CD4-positive, alpha-beta T cell treated with Interleukin-6 at 100 ng/mL for 8 hours (primary cell): ENCODE data around the gene PSMB11.
"Not testable (repeated sequence)": the region's sequence is repeated elsewhere in the genome, so short reads cannot be mapped to it uniquely, and the experiment has no call there.

Source experiments
- DNase-seq: peaks from one replicate; pipeline ENCODE4 v3.0.0-alpha.2; 2020; ENCODE audit warnings: mixed read lengths, low spot score

The PSMB11 gene, protein sequence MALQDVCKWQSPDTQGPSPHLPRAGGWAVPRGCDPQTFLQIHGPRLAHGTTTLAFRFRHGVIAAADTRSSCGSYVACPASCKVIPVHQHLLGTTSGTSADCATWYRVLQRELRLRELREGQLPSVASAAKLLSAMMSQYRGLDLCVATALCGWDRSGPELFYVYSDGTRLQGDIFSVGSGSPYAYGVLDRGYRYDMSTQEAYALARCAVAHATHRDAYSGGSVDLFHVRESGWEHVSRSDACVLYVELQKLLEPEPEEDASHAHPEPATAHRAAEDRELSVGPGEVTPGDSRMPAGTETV

DNA sequence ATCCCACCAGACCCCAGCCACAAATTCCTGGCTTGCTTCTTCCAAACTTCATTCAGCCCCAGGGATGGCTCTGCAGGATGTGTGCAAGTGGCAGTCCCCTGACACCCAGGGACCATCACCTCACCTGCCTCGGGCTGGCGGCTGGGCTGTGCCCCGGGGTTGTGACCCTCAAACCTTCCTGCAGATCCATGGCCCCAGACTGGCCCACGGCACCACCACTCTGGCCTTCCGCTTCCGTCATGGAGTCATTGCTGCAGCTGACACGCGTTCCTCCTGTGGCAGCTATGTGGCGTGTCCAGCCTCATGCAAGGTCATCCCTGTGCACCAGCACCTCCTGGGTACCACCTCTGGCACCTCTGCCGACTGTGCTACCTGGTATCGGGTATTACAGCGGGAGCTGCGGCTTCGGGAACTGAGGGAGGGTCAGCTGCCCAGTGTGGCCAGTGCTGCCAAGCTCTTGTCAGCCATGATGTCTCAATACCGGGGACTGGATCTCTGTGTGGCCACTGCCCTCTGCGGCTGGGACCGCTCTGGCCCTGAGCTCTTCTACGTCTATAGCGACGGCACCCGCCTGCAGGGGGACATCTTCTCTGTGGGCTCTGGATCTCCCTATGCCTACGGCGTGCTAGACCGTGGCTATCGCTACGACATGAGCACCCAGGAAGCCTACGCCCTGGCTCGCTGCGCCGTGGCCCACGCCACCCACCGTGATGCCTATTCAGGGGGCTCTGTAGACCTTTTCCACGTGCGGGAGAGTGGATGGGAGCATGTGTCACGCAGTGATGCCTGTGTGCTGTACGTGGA is at the start of gene PSMB11:
Gene PSMB11, plus strand, starts transcription at position 51 of the 804 bp plus-strand sequence. Its CDS starts 14 bp downstream, at position 65.
- DNase-seq = no peak

GRCh38 chr14:22993517-22993916 is 48.5 kb upstream of the PSMB11 start:
- no peak for DNase-seq

- peak; percentile 41 for DNase-seq
These were observed 47.2 kb upstream of the PSMB11 start for GRCh38 chr14:22994762-22995275.

GRCh38 chr14:22995889-22996625 is 46.0 kb upstream of the PSMB11 start:
- no peak for DNase-seq

DNA sequence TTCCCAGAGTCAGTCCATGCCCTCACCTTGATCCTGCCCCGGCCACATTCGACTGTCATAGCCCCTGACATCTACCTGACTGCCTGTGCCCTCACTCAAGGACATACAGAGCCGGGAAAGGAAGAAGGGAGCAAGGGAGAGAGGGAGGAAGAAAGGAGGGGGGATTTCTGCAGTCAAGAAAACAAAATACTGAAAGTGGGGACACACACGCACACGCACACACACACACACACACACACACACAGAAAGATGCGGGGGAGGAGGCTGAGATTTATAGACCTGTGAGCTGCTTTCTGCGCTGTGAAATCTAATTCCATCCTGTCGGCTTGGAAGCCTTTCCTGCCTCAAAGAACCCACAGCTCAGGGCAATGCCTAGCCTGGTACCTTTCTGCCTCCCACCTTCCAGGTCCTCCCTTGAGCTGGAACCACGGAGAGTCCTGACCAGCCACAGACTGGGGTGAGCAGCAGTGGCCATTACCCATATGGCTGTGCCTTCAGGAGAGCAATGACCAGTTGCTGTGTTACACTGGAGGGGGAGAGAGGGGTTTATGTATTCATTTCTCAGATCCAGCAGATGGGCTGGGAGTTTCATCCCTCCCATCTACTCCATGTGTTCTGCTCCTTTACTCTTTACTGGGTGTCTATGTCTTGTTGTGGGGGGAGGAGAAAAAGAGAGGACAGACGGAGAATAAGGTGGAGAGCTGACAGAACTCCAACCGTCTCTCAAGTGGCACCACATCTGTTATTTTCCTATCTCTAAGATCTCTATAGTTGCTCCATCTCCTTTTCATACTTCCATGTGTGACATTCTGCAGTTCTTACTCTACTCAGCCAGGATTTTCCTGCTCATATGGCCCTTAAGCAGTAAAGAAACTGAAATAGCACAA is 45.0 kb upstream of the PSMB11 start:
- DNase-seq = no peak

- no peak for DNase-seq
These were observed 44.2 kb upstream of the PSMB11 start for GRCh38 chr14:22997676-22998323.

DNA sequence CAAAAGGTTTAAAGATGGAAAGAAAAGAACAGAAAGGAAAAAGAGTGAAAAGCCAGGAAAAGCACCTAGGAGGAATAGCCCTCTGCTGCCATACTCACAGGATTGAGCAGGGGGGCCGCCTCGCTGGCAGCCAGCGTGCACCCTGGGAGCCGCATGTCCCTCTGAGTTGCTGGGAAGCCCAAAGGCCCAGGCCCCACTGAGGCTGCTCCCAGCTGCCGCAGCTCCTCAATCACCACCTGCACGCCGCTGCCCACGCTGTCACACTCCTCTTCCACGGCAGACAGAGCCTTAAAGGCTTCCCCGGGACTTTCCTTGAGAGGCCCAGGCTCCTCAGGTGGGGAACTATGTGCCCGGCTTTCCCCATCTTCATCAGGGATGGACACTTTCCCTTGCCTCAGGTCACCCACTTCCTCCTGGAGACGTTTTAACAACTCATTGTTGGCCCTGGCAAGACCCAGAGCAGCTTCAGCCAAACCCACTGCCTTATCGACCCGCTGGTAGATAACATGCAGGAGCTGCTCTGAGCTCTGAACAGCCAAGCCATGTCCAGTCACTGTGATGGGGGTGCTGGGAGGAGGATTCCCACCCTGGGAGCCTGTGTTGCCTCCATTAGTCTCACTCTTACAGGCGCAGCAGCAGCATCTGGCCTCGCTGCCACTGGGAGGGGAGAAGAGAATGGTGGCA is 43.5 kb upstream of the PSMB11 start:
- no peak for DNase-seq

DNA sequence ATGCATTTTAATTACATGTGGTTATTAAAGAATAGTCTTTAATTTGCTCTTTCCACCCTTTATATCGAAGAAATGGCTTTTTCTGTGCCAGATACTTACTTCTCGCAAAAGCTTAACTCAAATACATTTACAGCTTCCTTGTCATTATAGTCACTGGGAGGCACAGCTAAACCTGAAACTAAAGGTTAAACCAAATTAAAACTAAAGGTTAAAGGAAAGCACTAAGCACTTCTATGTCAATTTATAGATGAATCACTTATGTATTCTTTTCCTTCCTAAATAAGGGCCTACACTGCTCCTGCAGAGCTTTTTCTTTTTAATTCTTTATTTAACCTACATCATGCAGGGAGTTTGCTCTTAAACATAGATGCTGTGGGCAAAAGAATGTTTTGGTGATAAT is 41.2 kb upstream of the PSMB11 start:
- DNase-seq = no peak

DNA sequence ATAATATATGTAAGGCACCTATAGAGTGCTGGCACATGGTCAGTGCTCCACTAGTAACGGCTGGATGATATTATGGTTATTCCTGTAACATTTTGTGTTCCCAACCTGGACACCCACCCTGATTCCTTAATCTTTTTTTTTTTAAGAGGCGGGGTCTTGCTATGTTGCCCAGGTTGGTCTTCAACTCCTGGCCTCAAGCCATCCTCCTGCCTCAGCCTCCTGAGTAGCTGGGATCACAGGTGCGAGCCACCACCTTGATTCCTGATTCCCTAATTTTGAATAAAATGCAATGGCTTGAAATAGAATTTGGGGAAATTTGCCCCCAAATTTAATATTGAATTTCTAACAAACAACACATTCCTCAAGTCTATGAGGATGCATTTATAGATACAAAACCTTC is 39.4 kb upstream of the PSMB11 start:
- DNase-seq = no peak

GRCh38 chr14:23004274-23004673 is 37.7 kb upstream of the PSMB11 start:
- DNase-seq = not testable (repeated sequence)

DNA sequence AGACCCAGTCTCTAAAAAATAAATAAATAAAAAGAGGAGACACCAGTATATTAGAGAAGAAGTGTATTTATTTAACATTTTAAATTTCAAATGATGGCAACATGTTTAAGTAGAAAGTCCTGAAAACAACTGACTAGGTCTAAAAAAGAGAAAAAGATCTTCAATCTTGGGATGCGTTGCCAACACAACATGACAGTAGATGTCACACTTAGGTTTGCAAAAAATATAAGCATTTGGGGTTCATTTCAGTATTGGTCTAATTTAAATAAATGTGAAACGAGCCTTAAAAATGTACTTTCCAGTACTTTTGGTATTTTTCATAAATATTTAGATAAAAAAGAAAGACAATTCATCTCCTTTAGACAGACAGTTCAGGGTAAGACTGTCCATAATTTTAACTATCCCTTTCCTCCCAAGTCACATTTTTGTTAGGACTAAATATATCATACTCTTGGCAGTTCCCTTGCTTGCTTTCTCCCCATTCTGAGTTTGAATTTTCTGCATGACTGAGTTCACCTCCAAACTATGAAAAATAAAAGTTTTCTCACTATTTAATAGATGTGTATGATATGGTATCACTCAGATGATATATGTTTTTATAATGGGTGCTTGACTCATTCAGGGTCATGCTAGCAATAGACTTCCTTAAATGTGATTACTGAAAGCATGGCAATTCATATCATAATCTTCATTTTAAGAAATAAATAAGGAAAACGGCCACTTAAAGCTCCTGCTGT is 36.4 kb upstream of the PSMB11 start:
- DNase-seq = no peak

DNA sequence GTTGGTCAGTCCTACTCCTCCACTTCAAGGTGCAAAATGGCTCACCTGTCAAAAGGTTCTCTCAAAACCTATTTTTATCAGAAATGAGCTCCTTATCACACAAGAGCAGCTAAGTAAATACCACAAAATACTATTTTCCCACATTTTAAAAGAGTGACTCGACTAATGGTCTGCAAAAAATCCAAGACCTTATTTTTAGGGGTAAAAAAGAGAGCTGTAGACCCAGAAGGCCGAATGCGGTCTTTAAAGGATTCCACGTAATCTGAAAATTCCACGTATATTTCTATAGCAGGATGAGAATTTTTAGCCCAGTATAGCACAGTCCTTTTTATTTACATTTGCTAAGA is 35.9 kb upstream of the PSMB11 start:
- DNase-seq = no peak

DNA sequence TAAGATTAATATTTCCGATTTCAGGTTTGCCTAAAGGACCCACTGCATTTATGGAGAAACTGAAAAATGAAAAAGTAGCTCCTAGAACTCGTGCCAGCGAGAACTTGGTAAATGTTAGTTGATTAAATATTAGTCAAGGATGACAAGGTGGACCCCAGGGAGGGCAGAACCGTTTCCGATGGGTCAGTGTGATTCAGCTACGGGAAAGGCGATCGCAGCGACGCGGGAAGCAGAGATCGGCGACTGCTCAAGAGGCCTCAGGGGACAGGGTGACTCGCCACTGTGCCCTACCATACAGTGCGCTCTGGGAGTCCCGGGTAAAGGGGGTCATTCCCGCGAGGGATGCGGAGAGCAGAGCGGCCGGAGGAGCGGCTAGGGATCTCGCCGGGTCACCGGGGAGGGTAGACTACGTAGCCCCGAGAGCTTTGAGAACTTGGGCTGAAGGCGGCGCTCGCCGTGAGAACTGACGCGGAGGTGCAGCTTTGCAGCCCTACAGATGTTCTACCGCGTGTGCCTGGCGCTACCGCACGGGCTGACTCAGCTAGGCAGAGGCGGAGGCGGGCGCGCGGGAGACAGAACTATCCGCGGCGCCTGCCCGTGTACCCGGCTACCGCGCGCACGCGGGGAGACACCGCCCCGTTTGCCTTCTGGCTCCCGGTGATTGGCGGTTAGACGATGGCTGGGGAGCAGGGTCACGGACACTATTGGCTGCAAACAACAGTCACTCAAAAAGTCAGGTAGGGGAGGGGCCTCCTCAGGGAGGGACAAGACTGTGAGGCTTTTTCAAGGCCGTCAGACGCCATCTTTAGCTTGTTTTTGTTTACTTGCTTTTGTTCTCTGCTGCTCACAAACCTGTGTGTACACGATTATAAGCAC is 35.2 kb upstream of the PSMB11 start:
- peak; percentile 98 for DNase-seq

- DNase-seq = no peak
These were observed 33.2 kb upstream of the PSMB11 start for GRCh38 chr14:23008831-23009230.

GRCh38 chr14:23009483-23009938 is 32.5 kb upstream of the PSMB11 start:
- no peak for DNase-seq

GRCh38 chr14:23009939-23010726 is 31.9 kb upstream of the PSMB11 start, which contains the start of gene C14orf93:
Gene C14orf93 (minus strand): TSS chr14:23010143. CDS start chr14:22999023, 11,120 bp downstream.
- peak; percentile 75 for DNase-seq

- no peak for DNase-seq
These were observed 28.8 kb upstream of the PSMB11 start for GRCh38 chr14:23013054-23013748.
